Measurements from ENCODE around the gene DENND1B.
"Not testable (repeated sequence)": the region's sequence is repeated elsewhere in the genome, so short reads cannot be mapped to it uniquely, and the experiment has no call there.

DENND1B gene

DNA sequence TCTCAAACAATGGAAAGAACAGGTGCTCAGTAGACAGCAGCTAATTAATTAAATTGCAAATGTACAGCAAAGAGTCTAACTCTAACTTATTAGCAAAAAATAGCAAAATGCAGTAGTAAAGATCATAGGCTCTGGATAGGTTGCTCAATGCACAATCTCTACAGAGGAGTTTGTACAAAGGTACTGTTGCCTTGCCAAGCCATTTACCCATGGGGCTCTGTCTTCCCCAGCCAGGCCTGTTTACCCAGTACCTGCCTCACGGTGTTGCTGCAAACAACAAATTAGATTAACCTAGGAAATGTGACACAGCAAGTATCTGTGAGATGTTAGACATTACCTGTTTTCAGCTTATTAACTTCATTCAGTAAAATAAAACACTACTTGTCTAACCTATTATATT is 222.0 kb downstream of the DENND1B start:
- no peak for DNase-seq (ENCODE audit: low read depth)

DNA sequence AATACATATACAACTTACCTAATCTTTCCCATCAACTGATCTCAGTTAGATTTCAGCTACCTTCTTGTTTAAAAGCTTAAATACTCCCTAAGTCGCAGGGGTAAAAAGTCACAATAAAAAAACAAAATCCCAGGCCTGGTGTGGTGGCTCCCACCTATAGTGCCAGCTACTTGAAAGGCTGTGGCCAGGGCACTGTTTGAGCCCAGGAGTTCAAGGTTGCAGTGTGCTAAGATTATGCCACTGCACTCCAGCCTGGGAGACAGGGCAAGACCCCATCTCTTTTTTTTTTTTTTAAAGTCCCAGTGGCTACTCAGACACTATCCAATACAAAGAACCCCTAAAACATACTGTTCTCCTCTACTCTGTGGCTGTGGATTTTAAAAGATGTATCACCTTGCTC is 228.3 kb downstream of the DENND1B start:
- DNase-seq (ENCODE audit: low read depth): no peak

DNA sequence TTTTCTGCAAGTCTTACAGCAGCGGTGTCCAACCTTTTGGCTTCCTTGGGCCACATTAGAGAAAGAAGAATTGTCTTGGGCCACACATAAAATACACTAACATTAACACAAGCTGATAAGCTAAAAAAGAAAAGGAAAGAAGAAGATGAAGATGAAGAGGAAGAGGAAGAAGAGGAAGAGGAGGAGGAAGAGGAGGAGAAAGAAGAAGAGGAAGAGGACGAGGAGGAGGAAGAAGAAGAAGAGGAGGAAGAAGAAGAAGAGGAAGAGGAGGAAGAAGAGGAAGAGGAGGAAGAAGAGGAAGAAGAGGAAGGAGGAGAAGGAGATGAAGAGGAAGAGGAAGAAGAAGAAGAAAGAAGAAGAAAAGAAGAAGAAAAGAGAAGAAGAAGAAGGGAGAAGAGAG is 230.7 kb downstream of the DENND1B start:
- DNase-seq (ENCODE audit: low read depth): no peak

DNA sequence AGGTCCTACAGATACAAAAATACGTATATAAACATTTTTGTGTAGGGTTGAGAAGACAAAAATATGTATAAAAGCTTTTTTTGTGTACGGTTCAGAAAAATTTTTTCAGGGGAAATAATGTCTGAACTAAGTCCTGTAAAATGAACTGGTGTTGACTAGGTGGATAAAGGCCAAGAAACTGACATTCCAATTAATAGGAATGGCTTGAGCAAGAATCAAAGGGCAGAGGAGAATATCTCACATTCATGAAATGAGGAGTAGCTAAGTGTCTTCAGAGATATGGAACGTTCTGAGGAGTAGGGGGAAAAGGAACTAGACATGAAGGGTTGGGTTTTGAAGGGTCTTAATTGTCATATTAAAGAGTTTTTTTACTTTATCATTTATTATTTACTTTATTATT is 231.2 kb downstream of the DENND1B start:
- no peak for DNase-seq (ENCODE audit: low read depth)

- no peak for DNase-seq (ENCODE audit: low read depth)
Observed at GRCh38 chr1:197541411-197541810, 233.9 kb downstream of the DENND1B start.

GRCh38 chr1:197526736-197527371 is 248.4 kb downstream of the DENND1B start:
- DNase-seq (ENCODE audit: low read depth): peak; percentile 6

- peak; percentile 12 for DNase-seq (ENCODE audit: low read depth)
Observed at GRCh38 chr1:197521118-197521739, 254.1 kb downstream of the DENND1B start.

- peak; percentile 2 for DNase-seq (ENCODE audit: low read depth)
Observed at GRCh38 chr1:197519741-197520334, 255.4 kb downstream of the DENND1B start.

DNA sequence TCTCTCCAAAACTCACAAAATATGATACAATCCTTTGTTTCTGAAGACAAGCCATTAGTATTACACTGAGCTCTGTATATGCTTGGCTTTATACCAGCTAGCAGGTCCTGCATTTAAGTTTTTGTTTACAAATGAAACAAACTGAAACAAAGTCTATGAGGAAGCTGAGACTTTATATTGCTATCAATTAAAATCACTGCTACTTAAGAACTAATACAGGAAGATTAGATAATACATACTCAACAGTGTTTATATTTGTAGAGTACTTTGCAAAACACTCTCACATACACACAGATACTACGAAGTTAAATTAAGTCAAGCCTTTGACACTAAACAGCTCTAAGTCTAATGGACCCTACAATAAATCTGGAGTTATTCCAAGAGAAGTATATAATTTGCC is 259.9 kb downstream of the DENND1B start:
- DNase-seq (ENCODE audit: low read depth): no peak

- DNase-seq (ENCODE audit: low read depth): no peak
Observed at GRCh38 chr1:197510691-197511378, 264.4 kb downstream of the DENND1B start.

- no peak for DNase-seq (ENCODE audit: low read depth)
Observed at GRCh38 chr1:197496722-197497121, 278.6 kb downstream of the DENND1B start.

DNA sequence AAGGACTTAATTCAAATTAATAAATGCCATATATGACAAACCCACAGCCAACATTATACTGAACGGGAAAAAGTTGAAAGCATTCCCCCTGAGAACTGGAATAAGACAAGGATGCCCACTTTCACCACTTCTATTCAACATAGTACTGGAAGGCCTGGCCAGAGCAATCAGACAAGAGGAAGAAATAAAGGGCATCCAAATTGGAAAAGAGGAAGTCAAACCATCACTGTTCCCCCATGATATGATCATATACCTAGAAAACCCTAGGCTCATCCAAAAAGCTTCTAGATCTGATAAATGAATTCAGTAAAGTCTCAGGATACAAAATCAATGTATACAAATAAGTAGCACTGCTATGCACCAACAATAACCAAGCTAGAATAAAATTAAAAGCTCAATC is 283.8 kb downstream of the DENND1B start:
- DNase-seq (ENCODE audit: low read depth): not testable (repeated sequence)

- no peak for DNase-seq (ENCODE audit: low read depth)
Observed at GRCh38 chr1:197486946-197487345, 288.3 kb downstream of the DENND1B start.

- DNase-seq (ENCODE audit: low read depth): no peak
Observed at GRCh38 chr1:197485790-197486189, 289.5 kb downstream of the DENND1B start.

GRCh38 chr1:197481101-197481500 is 294.2 kb downstream of the DENND1B start:
- no peak for DNase-seq (ENCODE audit: low read depth)

- no peak for DNase-seq (ENCODE audit: low read depth)
Observed at GRCh38 chr1:197480446-197480845, 294.8 kb downstream of the DENND1B start.

GRCh38 chr1:197472141-197472540 is 303.1 kb downstream of the DENND1B start:
- DNase-seq (ENCODE audit: low read depth): no peak

- DNase-seq (ENCODE audit: low read depth): no peak
Observed at GRCh38 chr1:197471248-197471985, 303.9 kb downstream of the DENND1B start.

DNA sequence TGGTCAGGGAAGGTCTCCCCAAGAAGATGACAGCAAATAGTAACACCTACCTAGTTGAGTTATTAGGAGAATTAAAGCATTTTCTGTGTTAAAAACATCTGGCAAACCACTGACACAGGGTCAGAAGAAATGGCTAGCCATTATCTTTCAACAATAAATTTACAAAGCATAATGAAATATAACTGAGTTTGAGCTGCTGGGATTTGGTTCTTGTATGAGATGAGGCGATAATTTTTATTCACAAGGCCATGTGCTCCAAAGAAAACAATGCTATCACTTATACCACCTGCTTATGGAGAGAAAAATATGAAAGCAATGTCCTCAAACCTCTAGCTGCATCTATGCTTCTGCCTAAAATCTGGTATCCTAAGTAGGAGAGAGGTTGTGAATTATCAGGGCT is 304.9 kb downstream of the DENND1B start:
- DNase-seq (ENCODE audit: low read depth): no peak

- no peak for DNase-seq (ENCODE audit: low read depth)
Observed at GRCh38 chr1:197469620-197470210, 305.6 kb downstream of the DENND1B start.

DNA sequence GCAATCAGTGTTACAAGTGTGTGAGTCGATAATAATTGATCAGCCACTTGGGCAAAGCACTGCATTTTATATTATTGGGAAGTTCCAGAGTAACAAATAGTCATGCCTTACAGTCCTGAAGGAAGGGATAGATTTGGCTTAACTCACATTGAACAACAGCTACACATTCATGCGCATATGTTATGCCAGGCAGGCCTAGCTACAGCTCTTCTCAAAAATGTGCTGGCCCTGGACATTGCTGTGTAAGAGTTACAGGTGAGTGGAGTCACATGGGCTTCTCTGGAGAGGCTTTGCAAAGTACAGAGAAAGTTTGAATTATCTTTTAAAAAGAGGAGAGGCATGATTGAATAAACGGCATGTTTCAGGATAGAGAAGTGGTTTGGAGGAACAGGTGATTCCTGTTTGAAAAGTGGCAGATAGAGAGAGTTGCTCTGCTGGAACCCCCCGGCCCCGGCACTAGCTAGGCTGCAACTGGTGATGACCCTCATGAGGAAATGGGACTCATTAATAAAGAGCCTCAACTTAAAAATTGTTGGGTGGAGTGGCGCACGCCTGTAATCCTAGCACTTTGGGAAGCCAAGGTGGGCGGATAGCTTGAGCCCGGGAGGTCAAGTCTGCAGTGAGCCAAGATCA is 306.6 kb downstream of the DENND1B start:
- DNase-seq (ENCODE audit: low read depth): no peak

Data from fibroblast of the conjunctiva (primary cell).